GM18861 (cell line): ENCODE data around the gene PDLIM5.
A peak's percentile ranks its signal among the peaks of the same experiment; 100 is the strongest.
"Not testable (repeated sequence)": the region's sequence is repeated elsewhere in the genome, so short reads cannot be mapped to it uniquely, and the experiment has no call there.

ENCODE experiments used
- ATAC-seq: cut with Tn5 transposase; IDR thresholded peaks from one replicate; pipeline ENCODE4 v1.9.1; 2021; ENCODE audit not compliant: unreplicated experiment

Gene PDLIM5

DNA sequence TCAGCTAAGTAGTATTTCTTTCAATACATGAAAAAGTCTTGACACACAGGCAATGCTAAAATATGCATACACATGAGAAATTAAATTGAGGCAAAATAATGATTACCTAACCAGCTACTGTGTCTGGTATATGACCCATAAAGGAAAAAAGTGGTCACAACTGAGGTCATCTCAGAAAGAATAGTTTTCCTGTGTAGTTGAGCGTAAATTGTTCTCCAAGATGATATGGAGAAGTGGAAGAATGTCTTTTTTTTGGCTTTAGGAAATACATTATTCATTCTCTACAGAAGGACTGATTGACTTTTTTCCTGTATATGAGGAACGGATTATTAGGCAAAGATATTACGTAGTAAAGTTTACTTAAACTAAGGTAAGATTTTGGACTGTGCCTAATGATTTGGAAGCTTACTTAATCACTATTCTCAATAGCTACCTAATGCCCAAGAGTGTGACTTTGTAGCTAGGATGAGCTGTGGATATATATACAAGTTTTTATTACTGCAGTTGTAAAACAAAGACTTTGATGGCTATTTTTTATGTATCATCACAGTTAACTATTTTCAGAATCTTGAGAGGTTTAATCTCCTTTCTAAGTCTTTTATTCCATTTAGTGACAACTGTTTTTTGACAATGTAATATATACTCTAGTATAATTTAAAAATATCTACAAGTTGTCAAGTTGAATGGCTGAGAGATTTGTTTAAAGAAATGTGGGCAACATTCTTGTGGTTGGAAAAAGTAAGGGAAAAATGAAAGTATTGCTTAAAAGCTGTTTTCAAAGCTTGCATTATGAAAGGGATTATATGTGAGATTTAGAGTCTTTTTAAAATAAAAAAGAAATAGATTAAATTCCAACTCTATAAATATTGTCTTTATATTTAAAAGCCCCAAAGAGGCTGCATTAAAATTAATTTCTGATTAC, 100.2 kb downstream of the PDLIM5 start:
- ATAC-seq, result no peak

DNA sequence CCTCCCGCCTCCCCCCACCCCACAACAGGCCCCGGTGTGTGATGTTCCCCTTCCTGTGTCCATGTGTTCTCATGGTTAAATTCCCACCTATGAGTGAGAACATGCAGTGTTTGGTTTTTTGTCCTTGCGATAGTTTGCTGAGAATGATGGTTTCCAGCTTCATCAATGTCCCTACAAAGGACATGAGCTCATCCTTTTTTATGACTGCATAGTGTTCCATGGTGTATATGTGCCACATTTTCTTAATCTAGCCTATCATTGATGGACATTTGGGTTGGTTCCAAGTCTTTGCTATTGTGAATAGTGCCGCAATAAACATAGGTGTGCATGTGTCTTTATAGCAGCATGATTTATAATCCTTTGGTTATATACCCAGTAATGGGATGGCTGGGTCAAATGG, 104.3 kb downstream of the PDLIM5 start:
- ATAC-seq, result not testable (repeated sequence)

DNA sequence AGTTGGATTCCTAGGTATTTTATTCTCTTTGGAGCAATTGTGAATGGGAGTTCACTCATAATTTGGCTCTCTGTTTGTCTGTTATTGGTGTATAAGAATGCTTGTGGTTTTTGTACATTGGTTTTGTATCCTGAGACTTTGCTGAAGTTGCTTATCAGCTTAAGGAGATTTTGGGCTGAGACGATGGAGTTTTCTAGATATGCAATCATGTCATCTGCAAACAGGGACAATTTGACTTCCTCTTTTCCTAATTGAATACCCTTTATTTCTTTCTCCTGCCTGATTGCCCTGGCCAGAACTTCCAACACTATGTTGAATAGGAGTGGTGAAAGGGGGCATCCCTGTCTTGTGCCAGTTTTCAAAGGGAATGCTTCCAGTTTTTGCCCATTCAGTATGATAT, 105.9 kb downstream of the PDLIM5 start:
- not testable (repeated sequence) for ATAC-seq

DNA sequence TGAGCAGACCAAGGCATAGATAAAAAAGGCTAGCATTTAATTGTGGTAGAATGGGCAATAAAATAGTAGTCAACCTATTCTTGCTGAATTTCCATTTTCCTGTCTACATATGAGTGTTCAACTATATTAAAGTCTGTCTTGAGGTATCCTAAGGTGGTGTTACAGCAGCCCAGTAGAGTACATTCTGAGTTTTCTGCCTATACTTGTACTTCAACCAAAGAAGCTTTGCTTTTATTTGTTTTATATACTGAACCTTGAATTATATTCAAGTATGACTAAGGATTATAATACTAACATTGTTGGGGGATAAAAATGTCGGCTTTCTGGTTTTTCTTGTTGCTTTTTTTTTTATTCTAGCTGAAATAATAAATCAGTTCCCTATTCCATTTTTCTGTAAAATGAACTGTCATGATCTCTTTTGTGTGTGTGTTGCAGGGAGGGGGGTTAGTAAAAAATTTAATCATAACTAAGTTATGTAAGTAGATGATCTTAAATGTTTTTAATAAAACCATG, 106.7 kb downstream of the PDLIM5 start:
- no peak for ATAC-seq

DNA sequence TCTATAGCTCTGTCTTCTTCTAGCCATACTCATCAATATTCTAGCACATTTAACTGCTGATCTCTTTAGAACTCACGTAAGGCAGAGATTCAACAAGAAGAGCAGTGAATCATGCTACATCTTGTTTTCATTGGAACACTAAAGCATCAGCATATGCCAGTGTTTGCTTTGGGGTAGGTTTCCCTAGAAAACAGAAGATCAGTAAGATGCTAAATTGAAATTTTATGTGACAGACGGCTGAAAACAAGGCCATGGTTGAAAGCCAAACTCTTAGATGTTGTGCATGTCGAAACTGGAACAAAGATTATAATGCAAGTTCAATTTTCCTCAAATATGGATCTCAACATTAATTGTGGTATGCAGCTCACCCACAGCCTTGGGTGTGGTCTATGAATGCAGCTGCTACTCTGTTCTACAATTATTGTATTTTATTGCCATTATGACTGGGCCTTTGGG, 107.6 kb downstream of the PDLIM5 start:
- no peak for ATAC-seq

DNA sequence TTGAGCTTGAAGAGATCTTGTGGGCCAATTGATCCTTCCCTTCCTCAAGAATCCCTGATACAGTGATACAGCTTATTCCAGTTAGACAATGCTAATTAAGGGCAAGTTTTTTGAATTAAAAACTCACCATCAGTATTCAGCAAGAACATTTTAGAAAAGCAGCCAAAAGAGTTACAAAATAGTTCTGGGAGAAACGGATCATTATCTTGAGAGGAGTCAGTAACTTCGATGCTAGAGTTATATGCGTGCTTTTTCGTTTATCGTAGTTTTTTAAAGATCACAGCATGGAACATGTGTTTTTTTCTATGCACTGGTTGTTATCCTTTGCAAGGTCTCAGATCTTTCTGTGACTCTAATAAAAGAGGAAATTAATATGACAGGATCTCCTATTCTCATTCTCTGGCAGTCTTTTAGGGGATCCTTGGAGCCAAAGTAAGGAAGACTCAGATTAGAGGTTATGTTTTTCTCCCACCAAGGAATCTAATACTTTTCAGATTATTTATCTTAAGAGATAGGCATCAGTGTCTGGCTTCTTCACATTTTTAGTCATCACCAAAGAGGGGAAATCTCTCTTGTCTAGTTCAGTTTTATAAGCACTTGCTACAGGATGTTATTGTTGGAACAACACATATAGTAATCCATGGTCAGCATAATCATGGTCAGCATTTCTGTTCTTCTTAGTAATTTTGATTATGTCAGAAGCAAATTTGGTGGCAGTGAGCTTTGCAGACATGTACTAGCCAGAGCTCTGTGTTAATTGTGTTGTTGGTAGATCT, 109.7 kb downstream of the PDLIM5 start:
- ATAC-seq, result no peak

DNA sequence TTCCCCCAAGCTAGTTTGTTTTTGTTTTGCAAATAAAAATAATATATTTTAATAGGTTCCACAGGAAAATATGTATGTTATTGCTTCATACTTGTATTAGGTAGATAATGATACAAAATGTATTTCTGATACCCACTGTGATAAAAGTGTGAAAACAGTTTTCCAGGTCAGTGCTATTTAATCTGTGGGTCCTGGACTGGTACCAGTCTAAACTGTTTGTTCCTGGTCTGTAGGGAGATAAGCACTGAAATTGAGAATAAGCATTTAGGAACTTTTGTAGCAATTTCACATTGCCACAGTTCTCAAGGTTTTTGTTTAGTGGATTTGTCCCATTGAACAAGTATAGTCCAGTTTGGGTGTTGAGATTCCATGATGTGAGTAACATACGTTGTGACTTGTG, 110.5 kb downstream of the PDLIM5 start:
- ATAC-seq, result no peak

DNA sequence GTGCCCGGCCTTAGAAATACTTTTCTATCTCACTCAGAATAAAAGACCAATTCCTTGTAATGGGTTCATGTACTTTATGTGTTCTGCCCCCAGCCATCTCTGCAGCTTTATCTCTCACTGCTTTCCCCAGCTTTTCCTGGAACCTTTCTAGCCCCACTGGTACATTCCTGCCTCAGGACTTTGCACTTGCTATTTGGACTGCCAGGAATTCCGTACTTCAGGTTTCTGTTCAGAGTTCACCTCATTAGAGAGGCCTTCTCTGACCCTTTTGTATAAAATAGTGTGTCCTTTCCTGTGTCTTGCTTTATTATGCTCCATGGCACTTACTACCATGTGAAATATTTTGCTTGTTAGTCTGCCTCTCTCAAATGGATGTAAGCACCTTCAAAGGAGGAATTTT, 112.5 kb downstream of the PDLIM5 start:
- ATAC-seq, result no peak

DNA sequence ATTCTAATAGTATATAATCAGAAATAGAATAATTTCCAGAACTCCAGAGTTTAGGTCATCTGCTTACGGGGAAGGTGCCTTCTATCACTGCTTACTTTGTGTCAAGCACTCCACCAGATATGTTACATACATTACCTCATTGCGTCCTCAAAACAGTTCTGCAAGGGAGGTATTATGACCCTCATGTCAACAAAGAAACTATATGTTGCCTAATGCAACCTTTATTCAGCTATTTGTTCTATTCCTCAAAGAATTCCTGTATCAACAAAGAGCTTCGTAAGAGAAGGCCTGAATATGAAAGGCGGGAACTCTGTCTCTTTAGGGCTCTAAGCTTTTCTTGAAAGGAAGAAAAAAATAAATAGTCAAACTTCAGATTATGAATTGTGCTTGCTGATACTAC, 114.7 kb downstream of the PDLIM5 start:
- no peak for ATAC-seq

DNA sequence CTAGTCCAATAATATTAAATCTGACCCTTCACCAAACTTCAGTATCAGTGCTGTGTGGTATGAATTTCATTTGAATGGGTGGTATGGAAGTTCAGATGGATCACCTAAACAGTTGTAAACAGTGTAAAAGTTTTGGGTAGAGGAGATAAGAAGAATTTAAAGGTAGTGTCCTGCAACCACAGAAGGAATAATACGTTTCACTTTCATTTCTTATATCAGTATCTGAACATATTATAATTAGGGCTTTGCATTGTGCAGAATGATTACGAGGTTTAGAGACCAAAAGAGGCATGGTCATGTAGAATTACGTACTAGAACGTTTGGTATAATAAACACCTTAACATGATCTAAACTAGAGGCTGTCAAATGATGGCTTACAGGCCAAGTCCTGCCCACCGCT, 116.1 kb downstream of the PDLIM5 start:
- ATAC-seq, result peak; percentile 78

DNA sequence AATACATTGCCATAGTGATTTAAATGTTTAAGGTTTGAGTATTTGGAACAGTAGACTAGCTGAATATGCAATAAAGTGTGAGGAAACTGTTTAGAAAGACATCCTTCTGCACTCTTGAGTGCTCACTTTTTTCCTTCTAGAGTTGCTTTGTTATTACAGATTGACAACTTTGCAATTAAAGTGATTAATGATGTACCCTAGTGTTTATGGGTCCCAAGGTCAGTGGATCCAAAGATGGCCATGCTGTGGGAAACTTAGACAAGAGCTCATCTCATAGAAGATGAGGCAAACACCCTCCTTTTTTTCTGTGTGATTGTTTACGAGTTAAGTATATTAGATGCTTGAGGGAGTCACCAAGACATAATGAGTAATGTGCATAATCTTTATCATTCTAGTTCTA, 118.8 kb downstream of the PDLIM5 start:
- ATAC-seq, result no peak

DNA sequence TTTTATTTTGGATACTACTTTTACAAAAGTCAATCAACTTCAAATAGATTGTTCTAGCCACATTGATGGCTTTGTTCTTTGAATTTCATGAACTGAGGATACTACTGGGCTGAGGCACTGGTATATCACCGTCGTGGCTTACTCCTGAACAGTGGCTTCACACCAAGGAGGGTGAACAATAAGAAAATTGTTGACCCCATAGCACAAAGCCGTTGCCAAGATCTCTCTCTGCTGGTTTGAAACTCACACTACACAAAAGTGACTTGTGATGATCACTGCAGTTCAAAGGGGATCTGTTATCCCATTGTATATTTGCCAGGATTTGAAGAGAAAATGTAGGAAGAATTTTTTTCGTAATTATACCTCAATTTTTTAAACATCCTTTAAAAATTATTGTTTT, 119.6 kb downstream of the PDLIM5 start:
- no peak for ATAC-seq

DNA sequence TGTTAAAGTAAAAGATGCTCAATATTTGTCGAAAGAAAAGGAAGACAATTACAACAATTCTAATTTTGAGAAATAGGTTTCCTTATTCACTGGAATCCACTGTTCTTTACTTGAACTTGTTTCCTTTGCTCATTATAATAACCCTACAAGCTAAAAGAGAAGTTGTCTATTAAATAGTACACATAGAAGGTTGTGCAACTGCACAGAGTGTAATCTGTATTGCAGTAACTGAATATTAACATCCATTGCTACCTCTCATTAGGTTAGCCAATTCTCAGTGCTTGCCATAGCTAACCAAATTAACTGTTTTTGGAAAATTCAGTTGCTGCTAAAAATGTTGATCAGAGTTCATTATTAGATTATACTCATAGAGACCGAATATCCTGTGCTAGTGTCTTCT, 120.0 kb downstream of the PDLIM5 start:
- no peak for ATAC-seq

DNA sequence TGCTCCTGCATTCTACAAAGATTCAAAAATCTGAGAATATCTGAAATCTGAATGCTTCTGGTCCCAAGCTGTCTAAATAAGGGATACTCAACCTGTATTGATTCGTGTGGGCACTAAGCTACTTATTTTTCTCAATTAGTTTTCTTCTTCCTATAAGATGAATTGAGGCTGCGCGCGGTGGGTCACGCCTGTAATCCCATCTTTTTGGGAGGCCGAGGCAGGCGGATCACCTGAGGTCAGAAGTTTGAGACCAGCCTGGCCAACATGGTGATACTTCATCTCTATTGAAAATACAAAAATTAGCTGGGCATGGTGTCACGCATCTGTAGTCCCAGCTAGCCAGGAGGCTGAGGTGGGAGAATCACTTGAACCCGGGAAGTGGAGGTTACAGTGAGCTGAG, 122.3 kb downstream of the PDLIM5 start:
- ATAC-seq, result no peak

DNA sequence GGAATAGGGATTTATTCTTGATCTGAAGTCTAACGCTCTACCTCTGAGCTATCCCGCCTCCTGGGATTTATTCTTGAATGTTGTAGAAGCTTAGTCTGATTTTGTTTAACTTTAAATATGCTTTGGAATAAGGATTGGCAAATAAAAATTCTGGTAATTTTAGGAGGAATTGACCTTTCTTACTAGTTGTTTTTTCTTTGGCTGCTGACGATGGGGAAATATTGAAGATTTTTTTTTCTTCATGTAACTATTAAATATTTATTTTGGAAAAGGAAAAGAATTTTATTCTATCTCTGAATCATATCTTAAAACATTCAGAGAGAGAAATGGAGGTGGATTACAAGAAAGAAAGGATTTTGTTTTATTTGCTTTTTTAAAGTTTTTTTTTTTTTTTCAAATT, 122.9 kb downstream of the PDLIM5 start:
- no peak for ATAC-seq

DNA sequence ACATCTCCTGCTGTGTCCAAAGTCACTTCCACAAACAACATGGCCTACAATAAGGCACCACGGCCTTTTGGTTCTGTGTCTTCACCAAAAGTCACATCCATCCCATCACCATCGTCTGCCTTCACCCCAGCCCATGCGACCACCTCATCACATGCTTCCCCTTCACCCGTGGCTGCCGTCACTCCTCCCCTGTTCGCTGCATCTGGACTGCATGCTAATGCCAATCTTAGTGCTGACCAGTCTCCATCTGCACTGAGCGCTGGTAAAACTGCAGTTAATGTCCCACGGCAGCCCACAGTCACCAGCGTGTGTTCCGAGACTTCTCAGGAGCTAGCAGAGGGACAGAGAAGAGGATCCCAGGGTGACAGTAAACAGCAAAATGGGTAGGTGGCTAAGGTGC, 123.9 kb downstream of the PDLIM5 start:
- ATAC-seq, result no peak

DNA sequence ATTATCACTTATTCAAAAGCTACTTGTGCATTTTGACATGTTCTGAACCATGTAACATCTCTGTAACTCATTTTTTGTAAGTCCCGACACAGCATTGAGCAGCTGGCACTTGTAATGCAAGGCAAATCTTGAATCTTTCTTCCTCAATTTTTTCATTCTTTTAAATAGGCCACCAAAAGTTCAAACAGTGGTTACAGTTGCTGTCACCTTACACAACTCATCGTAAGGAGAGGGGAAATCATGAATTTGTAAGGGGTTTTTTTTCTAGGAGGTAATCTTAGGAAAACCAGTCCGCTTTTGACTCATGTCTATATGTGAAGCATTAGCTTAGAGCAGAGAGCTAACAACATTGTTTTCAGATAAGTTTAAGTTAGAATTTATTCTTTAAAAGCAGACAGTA, 124.5 kb downstream of the PDLIM5 start:
- no peak for ATAC-seq

DNA sequence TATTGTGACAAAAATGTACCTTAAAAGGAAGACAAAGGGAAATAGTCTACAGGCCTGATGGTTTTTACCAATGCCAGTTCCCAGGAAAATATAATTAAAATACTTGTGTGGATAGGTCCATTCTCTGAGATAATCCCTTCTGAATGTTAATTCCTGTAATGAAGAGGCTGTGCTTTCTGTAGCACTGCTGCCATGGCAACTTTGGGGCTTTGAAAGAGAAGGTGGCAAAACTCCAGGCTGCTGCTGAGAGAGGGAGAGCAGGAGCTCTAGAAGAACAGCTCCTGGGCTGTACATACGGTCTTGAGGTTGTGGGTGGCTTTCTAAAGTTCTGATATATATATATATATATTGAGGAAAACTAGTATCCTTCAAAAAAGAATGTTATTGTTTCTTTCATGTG, 125.4 kb downstream of the PDLIM5 start:
- no peak for ATAC-seq

DNA sequence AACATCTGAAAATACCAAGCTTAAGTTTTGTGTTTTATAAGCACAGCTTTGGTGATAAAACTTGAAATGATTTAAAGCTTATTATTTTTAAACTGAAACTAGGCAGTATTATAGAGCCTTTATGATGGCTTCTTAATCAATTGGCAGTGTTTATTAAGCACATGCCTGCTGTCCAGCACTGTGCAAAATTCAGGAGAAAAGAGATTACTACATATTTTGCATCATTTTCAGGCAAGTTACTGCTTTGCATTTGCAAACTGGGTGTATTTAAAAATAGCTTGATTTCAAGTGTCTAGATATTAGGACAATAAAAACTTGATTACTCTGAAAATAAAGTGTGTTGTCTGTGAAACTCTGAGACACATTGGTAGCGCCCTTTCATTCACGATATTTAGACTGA, 126.5 kb downstream of the PDLIM5 start:
- no peak for ATAC-seq

DNA sequence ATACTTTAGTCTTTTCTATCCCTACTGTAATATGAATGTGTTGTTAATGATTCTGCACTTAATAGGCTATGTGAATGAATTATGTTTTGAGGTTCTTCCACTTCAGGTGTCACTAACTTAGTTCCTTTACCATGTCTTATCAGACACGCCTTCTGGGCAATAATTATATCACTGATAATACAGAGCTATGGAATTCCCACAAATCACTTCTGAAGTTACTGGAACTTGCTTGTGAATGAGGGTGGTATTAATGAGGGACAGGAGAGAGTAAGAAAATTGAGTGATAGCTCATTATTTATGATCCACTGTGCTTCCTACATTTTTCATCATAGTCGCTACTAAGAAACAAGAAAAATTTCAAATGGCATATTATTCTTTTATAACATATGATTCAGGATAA, 130.0 kb downstream of the PDLIM5 start:
- ATAC-seq, result no peak

DNA sequence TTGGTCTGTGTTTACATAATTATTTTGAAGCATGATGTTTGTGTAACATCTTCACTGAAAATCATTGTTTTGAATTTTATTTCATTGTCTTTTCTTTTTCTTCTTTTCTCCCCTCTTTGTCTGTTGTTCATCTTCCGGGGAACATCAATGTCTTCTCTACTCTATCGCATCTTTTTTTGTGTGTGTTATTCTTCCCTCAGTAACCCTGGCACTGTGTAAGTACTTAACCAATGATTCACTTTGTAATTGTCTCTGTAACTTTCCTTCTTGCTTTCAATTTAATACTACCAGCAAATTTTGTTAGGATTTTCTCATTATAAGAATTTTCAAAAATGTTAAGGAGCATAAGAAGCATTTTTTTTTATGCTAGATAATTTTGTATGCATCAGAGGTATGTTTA, 130.8 kb downstream of the PDLIM5 start:
- ATAC-seq, result no peak
